H1 (cell line): ENCODE data around the gene HOMER3.

Source experiments
- CBX5 ChIP-seq: fragments of 300-800, 300-1000 bp; sonication (generic); IDR thresholded peaks from 2 replicates; pipeline ENCODE4 v1.7.1; 2016; ENCODE audit warnings: antibody characterized with exemption, low read length, low read depth
- CEBPB ChIP-seq: IDR thresholded peaks from 2 replicates; pipeline ENCODE4 v1.6.1; 2012; ENCODE audit warnings: low read depth, low read length
- EP300 ChIP-seq, 2 experiments: IDR thresholded peaks; 1 replicate in 1 of 2; 2 replicates in 1 of 2; pipeline ENCODE4 v1.6.1; 2011 to 2012; ENCODE audit warnings: low read depth in 2 of 2, low read length in 2 of 2, mild to moderate bottlenecking in 2 of 2, borderline replicate concordance in 1 of 2, inconsistent platforms in 1 of 2, moderate library complexity in 1 of 2
- EZH2 ChIP-seq: fragments of 200-600 bp; sonication (generic); IDR thresholded peaks from 2 replicates; pipeline ENCODE4 v1.7.1; 2012; ENCODE audit warnings: low read depth, mild to moderate bottlenecking, moderate library complexity, low read length, inconsistent platforms; ENCODE audit not compliant: severe bottlenecking
- JUN ChIP-seq: IDR thresholded peaks from 2 replicates; pipeline ENCODE4 v1.6.1; 2011; ENCODE audit warnings: low read depth, mild to moderate bottlenecking, improper control_type of control experiment, low read length
- JUND ChIP-seq: IDR thresholded peaks from 2 replicates; pipeline ENCODE4 v1.6.1; 2011; ENCODE audit warnings: mild to moderate bottlenecking, improper control_type of control experiment, low read length
- KDM1A ChIP-seq: fragments of 200-600, 300-600 bp; sonication (generic); IDR thresholded peaks from 2 replicates; pipeline ENCODE4 v1.7.1; 2016; ENCODE audit warnings: mild to moderate bottlenecking, low read length, borderline replicate concordance
- POLR2AphosphoS5 ChIP-seq: IDR thresholded peaks from 2 replicates; pipeline ENCODE4 v1.6.1; 2011; ENCODE audit warnings: low read depth, low read length
- RAD21 ChIP-seq, 2 experiments: IDR thresholded peaks in 1 of 2; conservative IDR thresholded peaks in 1 of 2; 2 replicates each; pipeline ENCODE4 v1.6.1; 2011; ENCODE audit warnings: low read depth in 2 of 2, low read length in 2 of 2, improper control_type of control experiment in 1 of 2, inconsistent platforms in 1 of 2, mild to moderate bottlenecking in 1 of 2, moderate library complexity in 1 of 2
- SRF ChIP-seq: IDR thresholded peaks from 2 replicates; pipeline ENCODE4 v1.6.1; 2011; ENCODE audit warnings: mild to moderate bottlenecking, low read depth, low read length, moderate library complexity
- SUZ12 ChIP-seq: fragments of 200-600 bp; sonication (generic); IDR thresholded peaks from 2 replicates; pipeline ENCODE4 v1.6.1; 2012; ENCODE audit warnings: mild to moderate bottlenecking, inconsistent platforms, low read length, moderate library complexity, mixed read lengths
- TF ChIP-seq, protein P1 (sequence below), 3 experiments: IDR thresholded peaks; 1 replicate in 2 of 3; 2 replicates in 1 of 3; pipeline versions ENCODE4 v1.5.1 to v1.6.1; 2011; ENCODE audit warnings: low read length in 3 of 3, mild to moderate bottlenecking in 3 of 3, inconsistent platforms in 2 of 3, low read depth in 1 of 3, moderate library complexity in 1 of 3; ENCODE audit not compliant: insufficient read depth in 1 of 3; ENCODE audit errors: control extremely low read depth in 1 of 3
- TF ChIP-seq, protein P2 (sequence below): IDR thresholded peaks from 2 replicates; pipeline ENCODE4 v1.6.1; 2012; ENCODE audit warnings: inconsistent platforms

DNA sequence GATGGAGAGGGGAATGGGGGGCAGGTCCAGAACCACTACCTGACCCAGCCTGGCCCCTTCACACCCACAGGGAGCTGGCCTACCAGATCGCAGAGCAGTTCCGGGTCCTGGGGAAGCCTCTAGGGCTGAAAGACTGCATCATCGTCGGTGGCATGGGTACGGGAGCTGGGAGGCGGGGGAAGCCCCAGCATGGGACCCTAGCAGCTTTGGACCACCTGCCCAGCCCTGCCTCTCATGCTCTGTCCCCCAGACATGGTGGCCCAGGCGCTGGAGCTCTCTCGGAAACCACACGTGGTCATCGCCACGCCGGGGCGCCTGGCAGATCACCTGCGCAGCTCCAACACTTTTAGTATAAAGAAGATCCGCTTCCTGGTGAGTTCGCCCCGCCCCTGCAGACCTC, 19.4 kb downstream of the HOMER3 start:
- TF ChIP-seq, protein P1, sequence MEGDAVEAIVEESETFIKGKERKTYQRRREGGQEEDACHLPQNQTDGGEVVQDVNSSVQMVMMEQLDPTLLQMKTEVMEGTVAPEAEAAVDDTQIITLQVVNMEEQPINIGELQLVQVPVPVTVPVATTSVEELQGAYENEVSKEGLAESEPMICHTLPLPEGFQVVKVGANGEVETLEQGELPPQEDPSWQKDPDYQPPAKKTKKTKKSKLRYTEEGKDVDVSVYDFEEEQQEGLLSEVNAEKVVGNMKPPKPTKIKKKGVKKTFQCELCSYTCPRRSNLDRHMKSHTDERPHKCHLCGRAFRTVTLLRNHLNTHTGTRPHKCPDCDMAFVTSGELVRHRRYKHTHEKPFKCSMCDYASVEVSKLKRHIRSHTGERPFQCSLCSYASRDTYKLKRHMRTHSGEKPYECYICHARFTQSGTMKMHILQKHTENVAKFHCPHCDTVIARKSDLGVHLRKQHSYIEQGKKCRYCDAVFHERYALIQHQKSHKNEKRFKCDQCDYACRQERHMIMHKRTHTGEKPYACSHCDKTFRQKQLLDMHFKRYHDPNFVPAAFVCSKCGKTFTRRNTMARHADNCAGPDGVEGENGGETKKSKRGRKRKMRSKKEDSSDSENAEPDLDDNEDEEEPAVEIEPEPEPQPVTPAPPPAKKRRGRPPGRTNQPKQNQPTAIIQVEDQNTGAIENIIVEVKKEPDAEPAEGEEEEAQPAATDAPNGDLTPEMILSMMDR (IDR thresholded peaks at IDR 0.05; ENCODE audit: control extremely low read depth in 1 of 3, insufficient read depth in 1 of 3, low read depth in 1 of 3, low read length in 3 of 3) = no peak
- TF ChIP-seq, protein P2, sequence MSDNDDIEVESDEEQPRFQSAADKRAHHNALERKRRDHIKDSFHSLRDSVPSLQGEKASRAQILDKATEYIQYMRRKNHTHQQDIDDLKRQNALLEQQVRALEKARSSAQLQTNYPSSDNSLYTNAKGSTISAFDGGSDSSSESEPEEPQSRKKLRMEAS = no peak
- TF ChIP-seq CEBPB = no peak
- no peak for TF ChIP-seq CBX5
- TF ChIP-seq SUZ12 = no peak
- no peak for TF ChIP-seq KDM1A
- TF ChIP-seq JUN = no peak
- TF ChIP-seq SRF = no peak
- no peak for TF ChIP-seq JUND
- 0 out of 2 replicates have a peak, but pooled peaks have one; percentile 11 for TF ChIP-seq POLR2AphosphoS5
- no peak for TF ChIP-seq EZH2
- no peak for TF ChIP-seq EP300 (IDR thresholded peaks at IDR 0.05; ENCODE audit: borderline replicate concordance in 1 of 2, low read depth in 2 of 2, low read length in 2 of 2)
- no peak for TF ChIP-seq RAD21 (IDR thresholded peaks at IDR 0.05 in 1 of 2, conservative IDR thresholded peaks at IDR 0.05 in 1 of 2; ENCODE audit: low read depth in 2 of 2, low read length in 2 of 2)
